ENCODE measurements around the gene MAGED2. TPM values are rescaled to one million over a fixed set of nuclear protein-coding genes. Genes with fewer than 3 reads are reported as not detected.

The MAGED2 gene
- total and polyA plus RNA-seq, 9 of the 15 experiments (the other 6 are each of a cell fraction or from before 2014, with no cell fraction given): 19.7 to 49.1 (median 23.1) TPM

- peaks cover 0 to 19% of the 10 kb centered on the region in 2 experiments; a peak in 2 of 5 replicates for H3K4me1 ChIP-seq (replicated peaks in 1 of 2; ENCODE audit: control insufficient read depth in 2 of 2, insufficient read depth in 2 of 2, low read length in 2 of 2)
- no peaks in the 10 kb centered on the region for H3K9me1 ChIP-seq (ENCODE audit: control insufficient read depth, insufficient read depth, low read length)
- no peak overlapping the region for H2AFZ ChIP-seq (ENCODE audit: low read depth, low read length)
- WGBS (ENCODE audit: insufficient coverage, low coverage, missing lambda C conversion rate): 36% methylated on average over 7 of the region's 9 CpGs
- ATAC-seq: no peak
- no peak overlapping the region for H3K4me2 ChIP-seq (ENCODE audit: insufficient read depth, low read length)
- no peak for TF ChIP-seq HNRNPL (IDR thresholded peaks at IDR 0.05; ENCODE audit: low read depth, low read length)
- no peak for TF ChIP-seq GATAD2B (IDR thresholded peaks at IDR 0.05; ENCODE audit: borderline replicate concordance)
- TF ChIP-seq TBL1XR1 (IDR thresholded peaks at IDR 0.05; ENCODE audit: low read length in 2 of 2): no peak
- no peak for TF ChIP-seq ZBTB1 (CRISPR knock-in tag; IDR thresholded peaks at IDR 0.05; ENCODE audit: borderline replicate concordance, low read depth)
- TF ChIP-seq BRD9 (IDR thresholded peaks at IDR 0.05; ENCODE audit: low read depth, partially characterized antibody): no peak
- TF ChIP-seq NCOA4 (IDR thresholded peaks at IDR 0.05; ENCODE audit: partially characterized antibody): no peak
- no peak for TF ChIP-seq MNT (conservative IDR thresholded peaks at IDR 0.05)
- H3K27me3 ChIP-seq (ENCODE audit: control insufficient read depth in 2 of 2, insufficient read depth in 2 of 2, low read length in 2 of 2): no peaks in the 10 kb centered on the region; a peak in 1 of 5 replicates
- in situ Hi-C loops (cut with MboI): no loop called here
- H3K36me3 ChIP-seq (ENCODE audit: control insufficient read depth, insufficient read depth, low read length): peaks cover 6% of the 10 kb centered on the region; the same call in 2 of the 3 replicates
- H3K27ac ChIP-seq (ENCODE audit: extremely low read depth, low read depth, low read length): no peak overlapping the region
- no peak for FAIRE-seq
- POLR2A ChIA-PET: interaction anchor here (0.6 kb wide), 1 partner anchor 465 kb away, joined by 5 read pairs; no protein-coding TSS in a partner anchor
- no peak overlapping the region for H3K4me3 ChIP-seq
- H3K9me3 ChIP-seq (replicated peaks; ENCODE audit: control insufficient read depth, insufficient read depth, low read depth, low read length): no peaks in the 10 kb centered on the region
- no peak for DNase-seq (ENCODE audit: extremely low read depth in 1 of 4, low spot score in 3 of 4)
- no peak overlapping the region for H3K9ac ChIP-seq (ENCODE audit: insufficient read depth in 1 of 2, low read depth in 2 of 2, low read length in 2 of 2)
- no TSS peak for BruUV-seq (replicated peaks)
- no peaks in the 10 kb centered on the region for H4K20me1 ChIP-seq (replicated peaks; ENCODE audit: control insufficient read depth, insufficient read depth, low read length)
- CTCF ChIA-PET (ENCODE audit: low intra/inter-chr PET ratio): no interaction called here
- intact Hi-C loops (cut with micrococcal nuclease): no loop called here
- peaks cover 8% of the 10 kb centered on the region; the same call in 1 of the 3 replicates for H3K79me2 ChIP-seq (ENCODE audit: control insufficient read depth, insufficient read depth, low read length)
These were observed 3.8 kb downstream of the MAGED2 start for GRCh38 chrX:54811301-54811885.

Data from K562 (cell line).